NCI-H748 treated with DMSO at 0.1 percent for 48 hours (cell line): Measurements from ENCODE around the gene BMP10.

Source experiments
- DNase-seq: peaks from one replicate; lab custom pipeline; 2025; lab: John Stamatoyannopoulos, UW

The BMP10 gene

GRCh38 chr2:68853035-68853434 lies 18.2 kb downstream of the BMP10 start:
- DNase-seq, result no peak

GRCh38 chr2:68850524-68850923 lies 20.7 kb downstream of the BMP10 start:
- DNase-seq, result no peak

- no peak for DNase-seq
Measured at GRCh38 chr2:68849579-68850030, 21.6 kb downstream of the BMP10 start.

DNA sequence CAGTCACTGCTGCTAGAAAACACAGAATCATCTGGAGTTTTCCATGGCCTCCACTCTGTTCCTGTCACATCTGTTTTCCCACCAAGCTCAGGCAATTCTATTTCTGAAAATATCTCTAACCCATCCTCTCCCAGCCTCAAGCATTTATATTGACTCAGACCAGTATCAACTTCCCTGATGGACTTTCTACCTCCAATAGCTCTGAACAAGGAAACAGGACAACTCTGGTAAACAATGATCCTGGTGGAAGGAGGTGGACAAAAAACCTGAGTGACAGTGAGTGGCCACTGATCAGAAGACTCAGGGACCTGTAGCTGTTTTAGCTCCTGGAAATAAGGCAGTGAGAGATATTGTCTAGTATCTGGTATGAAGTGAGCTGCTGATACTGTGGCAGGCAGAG lies 23.4 kb downstream of the BMP10 start:
- no peak for DNase-seq

DNA sequence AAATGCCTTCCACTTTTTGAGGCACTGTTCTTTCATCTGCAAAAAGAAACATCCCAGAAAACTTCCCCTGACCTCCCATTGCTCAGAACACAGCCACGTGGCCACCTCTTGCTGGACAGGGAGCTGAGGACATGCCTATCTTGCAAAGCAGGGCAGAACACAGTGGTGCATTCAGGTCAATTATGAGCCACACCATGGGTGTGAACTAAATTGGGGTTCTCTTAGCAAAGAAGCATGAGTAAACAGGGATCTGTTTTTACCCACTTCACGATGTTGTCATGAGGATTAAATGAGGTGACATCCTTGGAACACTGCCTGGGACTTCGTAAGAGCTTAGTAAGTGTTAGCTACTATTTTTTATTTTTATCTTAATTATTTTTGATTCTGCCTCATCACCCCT lies 25.1 kb downstream of the BMP10 start:
- no peak for DNase-seq

- no peak for DNase-seq
Measured at GRCh38 chr2:68845043-68845442, 26.2 kb downstream of the BMP10 start.

DNA sequence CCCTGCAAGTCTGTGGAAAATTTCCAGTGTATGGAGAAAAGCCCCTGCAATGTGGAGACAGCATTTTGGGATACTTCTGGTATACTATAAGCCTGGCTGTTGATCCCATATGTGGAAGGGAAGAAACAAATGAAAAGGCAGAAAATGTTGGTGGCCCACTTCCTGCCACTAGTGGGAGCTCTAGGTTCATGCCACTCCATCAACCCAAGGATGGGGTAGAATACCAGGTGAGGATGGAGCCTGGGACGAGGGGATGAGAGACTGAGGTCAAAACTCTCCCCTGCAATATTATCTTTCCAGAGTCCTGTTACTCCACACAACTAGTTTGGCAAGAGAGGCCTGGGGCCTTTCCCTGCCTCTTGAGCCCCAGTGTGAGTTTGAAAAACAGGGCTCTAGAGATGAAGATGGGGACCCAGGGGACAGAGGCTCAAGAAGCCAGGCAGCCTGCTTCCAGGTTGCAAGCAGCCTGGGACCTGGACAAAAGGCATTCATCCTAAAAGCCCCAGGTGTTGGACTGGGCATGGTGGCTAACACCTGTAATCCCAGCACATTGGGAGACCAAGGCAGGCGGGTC lies 31.9 kb downstream of the BMP10 start:
- no peak for DNase-seq

DNA sequence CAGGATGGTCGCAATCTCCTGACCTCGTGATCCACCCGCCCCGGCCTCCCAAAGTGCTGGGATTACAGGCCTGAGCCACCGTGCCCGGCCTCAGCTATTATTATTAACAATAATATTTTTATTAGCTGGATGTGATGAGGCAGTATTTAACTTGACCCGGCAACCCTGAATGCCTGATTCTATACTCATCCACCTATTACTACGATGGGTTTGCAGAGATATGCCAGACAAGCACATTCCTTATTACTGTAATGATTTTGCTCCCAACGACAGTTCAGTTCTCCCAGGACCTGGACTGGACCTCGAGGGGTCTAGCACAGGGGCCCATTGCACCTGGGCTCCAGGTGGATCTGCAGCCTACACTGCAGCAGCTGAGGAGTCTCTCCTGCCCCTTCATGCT lies 32.6 kb downstream of the BMP10 start:
- DNase-seq, result no peak

DNA sequence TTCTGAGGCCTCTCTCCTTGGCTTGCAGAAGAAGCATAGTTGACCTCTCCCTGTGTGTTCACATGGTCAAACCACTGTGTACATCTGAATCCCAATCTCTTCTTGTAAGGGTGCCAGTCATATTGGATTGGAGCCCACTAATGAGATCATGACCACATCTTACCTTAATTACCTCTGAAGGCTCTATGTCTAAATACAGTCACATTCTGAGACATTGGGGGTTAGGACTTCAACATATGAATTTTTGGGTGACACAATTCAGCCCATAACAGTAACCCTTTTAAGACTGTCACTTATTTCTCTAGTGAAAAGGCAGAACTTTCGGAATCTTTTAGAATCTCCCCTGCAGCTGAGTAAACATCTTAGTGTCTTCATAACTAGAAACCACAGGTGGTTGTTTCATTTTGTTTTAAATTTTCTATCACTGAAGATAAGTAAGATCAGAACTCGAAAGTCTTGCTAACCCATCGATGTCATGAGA lies 33.3 kb downstream of the BMP10 start:
- DNase-seq, result no peak

DNA sequence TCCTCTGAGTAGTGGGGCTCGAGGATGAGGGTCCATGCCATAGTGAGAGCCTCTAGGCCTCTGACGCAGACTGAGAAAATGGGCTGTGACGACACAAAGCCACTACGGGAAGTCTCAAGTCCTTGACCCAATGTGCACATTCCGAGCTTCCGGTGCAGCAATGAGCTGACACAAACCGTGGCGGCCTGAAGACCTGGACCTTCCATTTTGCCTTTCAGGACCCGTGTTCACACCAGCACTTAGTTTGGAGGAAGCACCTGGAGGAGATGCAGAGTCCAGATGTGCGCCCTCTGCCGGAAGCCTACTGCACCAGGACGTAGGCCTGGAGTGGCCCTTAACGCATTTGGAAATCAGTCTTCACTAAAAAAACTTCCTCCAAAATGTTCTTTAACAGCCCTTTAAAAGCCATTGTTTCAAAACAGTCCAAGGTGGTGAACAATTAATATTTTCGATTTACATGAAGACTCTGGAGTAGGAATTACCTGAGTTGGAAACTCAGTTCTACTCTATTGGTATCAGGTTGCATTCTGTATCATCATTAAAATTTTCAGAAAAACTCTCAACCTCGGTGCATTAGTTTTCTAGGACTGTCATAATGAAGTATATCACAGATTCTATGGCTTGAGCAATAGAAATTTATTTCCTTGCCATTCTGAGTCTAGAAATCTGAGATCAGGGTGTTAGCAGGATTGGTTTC lies 33.9 kb downstream of the BMP10 start:
- DNase-seq, result no peak

- DNase-seq, result no peak
Measured at GRCh38 chr2:68835621-68836020, 35.6 kb downstream of the BMP10 start.

DNA sequence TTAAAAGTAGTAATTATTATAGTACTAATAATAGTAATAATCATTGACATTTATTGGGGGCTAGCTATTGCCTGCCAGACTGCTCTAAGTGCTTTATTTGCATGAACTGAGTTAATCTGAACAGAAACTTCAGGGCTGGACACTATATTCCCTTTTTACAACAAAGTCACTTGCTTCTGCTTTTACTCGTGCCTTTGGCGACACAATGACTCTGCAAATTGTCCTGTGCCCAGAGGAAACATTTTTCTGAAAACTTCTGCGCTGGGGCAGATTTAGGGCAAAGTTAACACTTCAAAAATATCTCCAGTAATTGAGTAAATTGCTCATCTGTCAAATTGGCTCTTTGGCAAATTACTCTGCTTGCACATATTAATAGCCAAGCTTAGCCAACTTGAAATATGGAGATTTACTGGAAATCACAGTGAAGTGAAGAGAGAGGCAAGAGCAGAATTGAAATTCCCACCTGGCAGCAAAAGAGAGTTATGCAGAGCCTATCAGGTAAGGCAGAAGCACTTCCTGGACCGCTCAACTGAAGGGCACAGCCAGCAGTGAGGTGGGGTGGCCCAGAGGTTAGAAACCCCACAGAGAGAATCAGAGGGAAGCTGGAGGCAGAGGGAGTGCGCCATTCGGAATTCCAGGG lies 36.3 kb downstream of the BMP10 start:
- DNase-seq, result no peak

- no peak for DNase-seq
Measured at GRCh38 chr2:68833162-68833561, 38.0 kb downstream of the BMP10 start.

DNA sequence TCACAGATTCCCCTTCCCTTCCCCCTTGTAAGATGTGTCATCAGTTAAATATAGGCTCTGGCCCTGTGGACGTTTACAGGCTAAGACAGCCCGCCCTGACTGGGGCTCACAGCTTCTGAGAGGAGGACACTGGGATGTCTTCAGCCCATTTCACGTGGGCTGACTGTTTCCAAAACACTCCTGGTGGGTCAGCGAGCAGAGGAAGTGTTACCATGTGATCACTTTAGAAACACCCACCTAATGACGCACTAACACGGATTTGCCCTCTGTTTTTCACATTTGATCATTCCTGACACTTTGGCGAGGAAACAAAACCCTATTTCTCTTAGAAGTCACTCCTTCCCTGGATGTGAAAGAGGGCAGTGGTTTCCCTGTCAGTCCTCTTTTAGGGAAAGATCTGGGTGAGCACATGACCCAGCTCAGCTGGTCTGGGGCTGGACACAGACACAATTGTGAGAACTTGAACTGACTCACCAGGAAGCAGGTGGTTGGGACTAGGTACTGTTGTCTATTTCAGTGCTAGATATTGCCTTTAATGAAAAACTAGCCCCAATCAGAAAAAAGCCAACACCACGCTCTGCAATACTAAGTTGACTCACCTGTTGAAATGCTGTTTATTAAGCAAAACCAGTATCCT lies 38.8 kb downstream of the BMP10 start:
- DNase-seq, result no peak

DNA sequence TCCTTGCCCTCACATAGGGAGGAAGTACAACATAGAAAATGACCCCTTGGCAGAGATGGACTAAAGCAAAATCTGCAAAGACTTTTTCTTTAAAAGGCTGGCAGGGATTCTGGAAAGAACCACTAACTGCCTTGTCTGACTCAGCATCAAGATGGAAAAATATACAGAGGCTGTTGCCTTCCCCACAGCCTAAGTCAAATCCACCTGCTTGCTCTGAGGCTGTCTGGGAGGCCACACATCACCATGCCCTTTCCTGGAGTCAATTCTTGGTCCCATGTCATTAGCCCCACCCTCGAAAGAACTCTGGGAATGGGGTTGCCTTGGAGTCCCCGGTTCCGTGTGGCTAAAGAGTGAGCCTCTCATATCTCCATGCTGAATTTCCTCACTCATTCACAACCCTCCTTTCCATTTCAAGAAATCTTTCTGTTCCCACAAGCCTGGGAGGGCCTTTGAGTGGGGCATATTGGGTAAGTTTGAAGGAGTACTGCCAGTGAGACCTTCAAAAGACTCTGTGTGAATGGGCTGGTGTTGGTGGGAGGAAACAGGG lies 39.4 kb downstream of the BMP10 start:
- no peak for DNase-seq

DNA sequence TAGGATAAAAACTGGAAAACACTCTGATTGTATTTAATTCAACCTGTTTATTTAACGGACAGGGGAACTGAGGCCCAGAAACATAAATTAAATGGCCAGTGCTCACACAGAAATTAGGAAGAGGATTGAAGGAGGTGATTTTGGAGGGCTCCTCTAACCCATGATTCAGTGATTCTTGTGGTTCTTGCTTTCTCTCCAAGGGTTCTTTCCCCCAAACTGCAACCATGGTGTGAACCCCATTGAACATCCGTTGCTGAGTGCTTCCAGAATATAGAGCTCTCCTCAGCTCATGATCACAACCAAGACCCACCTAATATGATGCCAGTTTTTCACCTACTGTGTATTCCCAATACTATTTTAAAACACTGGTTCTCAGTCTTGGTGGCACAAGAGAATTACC lies 41.4 kb downstream of the BMP10 start:
- no peak for DNase-seq

GRCh38 chr2:68828887-68829708 lies 42.1 kb downstream of the BMP10 start:
- no peak for DNase-seq

DNA sequence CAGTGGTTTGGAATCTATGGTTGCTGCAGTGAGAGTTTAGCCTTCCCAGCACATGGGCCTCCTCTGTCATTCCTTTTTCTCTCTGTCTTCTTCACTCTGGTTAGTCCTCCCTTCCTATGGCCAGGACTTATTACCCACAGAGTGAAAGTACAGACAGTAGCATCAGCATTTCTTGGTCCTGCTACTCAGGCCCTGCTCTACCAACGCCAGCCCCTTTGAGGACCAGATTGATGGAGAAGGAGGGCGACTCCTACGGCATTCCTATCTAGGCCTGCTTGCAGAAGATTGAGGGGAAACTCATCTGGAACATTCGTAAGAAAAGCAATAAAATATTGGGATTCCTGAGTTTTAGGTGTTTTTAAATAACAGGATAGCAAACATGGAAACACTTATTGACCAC lies 43.5 kb downstream of the BMP10 start:
- DNase-seq, result no peak

DNA sequence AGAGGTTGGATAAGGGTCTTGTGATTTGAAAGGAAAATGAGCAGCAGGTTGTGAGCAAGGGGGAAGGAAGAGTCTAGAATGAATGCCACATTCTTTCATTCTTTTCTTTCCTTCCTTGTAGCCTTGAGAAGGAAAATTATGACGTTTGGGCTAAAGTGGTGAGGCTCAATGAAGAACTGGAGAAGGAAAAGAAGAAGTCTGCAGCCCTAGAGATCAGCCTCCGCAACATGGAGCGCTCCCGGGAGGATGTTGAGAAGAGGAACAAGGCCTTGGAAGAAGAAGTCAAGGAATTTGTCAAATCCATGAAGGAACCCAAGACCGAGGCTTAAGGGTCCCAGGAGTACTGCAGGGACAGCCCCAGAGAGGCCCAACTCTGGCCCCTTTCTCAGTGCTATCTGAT lies 45.3 kb downstream of the BMP10 start:
- DNase-seq, result no peak

GRCh38 chr2:68824831-68825230 lies 46.4 kb downstream of the BMP10 start:
- no peak for DNase-seq

DNA sequence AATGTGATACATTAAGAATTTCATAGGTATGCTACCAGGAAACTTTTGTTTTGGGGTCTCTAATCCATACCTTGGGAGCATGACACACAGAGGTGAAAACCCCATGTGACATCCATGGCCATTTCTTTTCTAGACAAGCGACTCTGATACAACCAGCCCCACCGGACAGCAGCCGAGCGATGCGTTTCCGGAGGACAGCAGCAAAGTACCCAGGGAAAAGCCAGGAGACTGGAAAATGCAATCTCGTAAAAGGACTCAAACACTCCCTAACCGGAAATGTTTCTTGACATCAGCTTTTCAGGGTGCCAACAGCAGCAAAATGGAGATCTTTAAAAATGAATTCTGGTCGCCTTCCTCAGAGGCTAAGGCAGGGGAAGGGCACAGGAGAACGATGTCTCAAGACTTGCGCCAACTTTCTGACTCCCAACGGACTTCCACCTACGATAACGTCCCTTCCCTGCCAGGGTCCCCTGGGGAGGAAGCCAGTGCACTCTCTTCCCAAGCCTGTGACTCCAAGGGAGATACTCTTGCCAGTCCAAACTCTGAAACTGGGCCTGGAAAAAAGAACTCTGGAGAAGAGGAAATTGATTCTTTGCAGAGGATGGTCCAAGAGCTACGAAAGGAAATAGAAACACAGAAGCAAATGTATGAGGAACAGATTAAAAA lies 48.9 kb downstream of the BMP10 start:
- DNase-seq, result no peak
